ENCODE measurements around the gene RAB40C. TPM values are rescaled to one million over a fixed set of nuclear protein-coding genes. Genes with fewer than 3 reads are reported as not detected.

Gene RAB40C
- total RNA-seq, 1 experiment from 2014 or later: 22.5 TPM

GRCh38 chr16:636206-637080 is 46.6 kb downstream of the RAB40C start, which contains the start of gene METTL26 (continued):
- TF ChIP-seq MAX (CRISPR knock-in tag; IDR thresholded peaks at IDR 0.05): peak; percentile 74; the same call in 1 of the 2 replicates
- peak; percentile 34; the same call in 1 of the 2 replicates for TF ChIP-seq ZNF317 (CRISPR knock-in tag; IDR thresholded peaks at IDR 0.05; ENCODE audit: borderline replicate concordance, low read depth)
- no peak for TF ChIP-seq NR3C1 (CRISPR knock-in tag; conservative IDR thresholded peaks at IDR 0.05; ENCODE audit: low read depth)
- TF ChIP-seq ZNF281 (CRISPR knock-in tag; IDR thresholded peaks at IDR 0.05): no peak
- TF ChIP-seq PREB (CRISPR knock-in tag; IDR thresholded peaks at IDR 0.05; ENCODE audit: borderline replicate concordance): no peak
- no peak; the same call in 1 of the 2 replicates for TF ChIP-seq TP53 (CRISPR knock-in tag; IDR thresholded peaks at IDR 0.05)
- no peak for TF ChIP-seq ZNF138 (CRISPR knock-in tag; conservative IDR thresholded peaks at IDR 0.05)
- TF ChIP-seq ZNF416 (CRISPR knock-in tag; IDR thresholded peaks at IDR 0.05): no peak
- TF ChIP-seq TEAD4 (CRISPR knock-in tag; IDR thresholded peaks at IDR 0.05): no peak
- no peak for TF ChIP-seq IRF2 (CRISPR knock-in tag; IDR thresholded peaks at IDR 0.05; ENCODE audit: borderline replicate concordance, low read depth)
- no peak for TF ChIP-seq ERG (CRISPR knock-in tag; IDR thresholded peaks at IDR 0.05)
- no peak; the same call in 1 of the 2 replicates for TF ChIP-seq KAT7 (CRISPR knock-in tag; IDR thresholded peaks at IDR 0.05; ENCODE audit: borderline replicate concordance)
- 0 out of 2 replicates have a peak, but pooled peaks have one; percentile 57 for TF ChIP-seq ATF1 (CRISPR knock-in tag; IDR thresholded peaks at IDR 0.05)
- no peak for TF ChIP-seq SMAD3 (CRISPR knock-in tag; IDR thresholded peaks at IDR 0.05; ENCODE audit: borderline replicate concordance)
- TF ChIP-seq NR1H2 (CRISPR knock-in tag; IDR thresholded peaks at IDR 0.05): no peak
- TF ChIP-seq SMAD4 (CRISPR knock-in tag; IDR thresholded peaks at IDR 0.05): no peak
- peak; percentile 48; the same call in 1 of the 2 replicates for TF ChIP-seq CREM (CRISPR knock-in tag; IDR thresholded peaks at IDR 0.05)
- TF ChIP-seq FOXK1 (CRISPR knock-in tag; IDR thresholded peaks at IDR 0.05): peak; percentile 93
- TF ChIP-seq SP1 (CRISPR knock-in tag; conservative IDR thresholded peaks at IDR 0.05): peak; percentile 58; the same call in 1 of the 2 replicates
- TF ChIP-seq PRRX2 (CRISPR knock-in tag; IDR thresholded peaks at IDR 0.05): no peak
- TF ChIP-seq FOXP1 (CRISPR knock-in tag; IDR thresholded peaks at IDR 0.05; ENCODE audit: borderline replicate concordance): peak; percentile 58; the same call in 1 of the 2 replicates
- TF ChIP-seq MYBL2 (CRISPR knock-in tag; IDR thresholded peaks at IDR 0.05): no peak
- peak; percentile 75 for TF ChIP-seq ETV6 (CRISPR knock-in tag; IDR thresholded peaks at IDR 0.05)
- TF ChIP-seq ZNF423 (CRISPR knock-in tag; IDR thresholded peaks at IDR 0.05): no peak
- TF ChIP-seq ATF2 (CRISPR knock-in tag; IDR thresholded peaks at IDR 0.05; ENCODE audit: borderline replicate concordance, low read depth): no peak
- TF ChIP-seq ARID4B (CRISPR knock-in tag; IDR thresholded peaks at IDR 0.05; ENCODE audit: borderline replicate concordance): peak; percentile 83; the same call in 1 of the 2 replicates
- peak; percentile 87; the same call in 1 of the 2 replicates for TF ChIP-seq ZNF219 (CRISPR knock-in tag; IDR thresholded peaks at IDR 0.05; ENCODE audit: borderline replicate concordance)

Data from WTC11 (cell line).